Lung (tissue), 12 donors: ENCODE measurements around the gene MLH3. TPM values are rescaled to one million over a fixed set of nuclear protein-coding genes. Genes with fewer than 3 reads are reported as not detected.

Source experiments
- ATAC-seq: fragments of 200-7000 bp; cut with Tn5 transposase; one replicate; pipeline ENCODE4 v1.9.1; 2020; ENCODE audit warnings: moderate number of reproducible peaks; ENCODE audit not compliant: insufficient read depth, low FRiP score
- DNase-seq, 3 donors: peaks; one replicate each; pipeline ENCODE4 v3.0.0-alpha.2; 2013 to 2017
- H3K27ac ChIP-seq, 2 donors: one replicate each; pipeline ENCODE4 v1.5.1; 2013; ENCODE audit warnings: mild to moderate bottlenecking in 2 of 2, moderate library complexity in 2 of 2, control low read depth in 1 of 2, inconsistent platforms in 1 of 2, low read depth in 1 of 2, low read length in 1 of 2
- H3K27me3 ChIP-seq, 3 donors: one replicate each; pipeline ENCODE4 v1.5.1; 2013; ENCODE audit warnings: low read length in 2 of 3; ENCODE audit not compliant: control insufficient read depth in 3 of 3, insufficient read depth in 3 of 3
- H3K36me3 ChIP-seq, 4 donors: one replicate each; pipeline ENCODE4 v1.5.1; 2013; ENCODE audit warnings: low read length in 4 of 4, mild to moderate bottlenecking in 1 of 4, moderate library complexity in 1 of 4; ENCODE audit not compliant: control insufficient read depth in 4 of 4, insufficient read depth in 4 of 4
- H3K4me1 ChIP-seq, 5 donors: one replicate each; pipeline ENCODE4 v1.5.1; 2013; ENCODE audit warnings: low read length in 5 of 5, mild to moderate bottlenecking in 2 of 5, moderate library complexity in 1 of 5; ENCODE audit not compliant: control insufficient read depth in 5 of 5, insufficient read depth in 5 of 5
- H3K4me3 ChIP-seq: one replicate; pipeline ENCODE4 v1.5.1; 2013; ENCODE audit warnings: mild to moderate bottlenecking, control low read depth, moderate library complexity
- H3K9ac ChIP-seq, 2 donors: one replicate each; pipeline ENCODE4 v1.5.1; 2013; ENCODE audit warnings: low read length in 2 of 2, control low read depth in 1 of 2; ENCODE audit not compliant: insufficient read depth in 1 of 2
- H3K9me3 ChIP-seq, 4 donors: one replicate each; pipeline ENCODE4 v1.5.1; 2013; ENCODE audit warnings: low read length in 3 of 4, mild to moderate bottlenecking in 1 of 4, moderate library complexity in 1 of 4; ENCODE audit not compliant: control insufficient read depth in 4 of 4, insufficient read depth in 3 of 4
- CTCF ChIP-seq: IDR thresholded peaks from 2 replicates; pipeline ENCODE4 v1.5.1; 2012; ENCODE audit warnings: mild to moderate bottlenecking; ENCODE audit errors: control extremely low read depth, extremely low read depth
- WGBS, 2 donors: extraction: QIAGEN DNeasy Blood & Tissue Kit; methylation state at CpG; one replicate each; pipeline ENCODE4 v1.1.7; 2013; 5-methylcytosine and 5-hydroxymethylcytosine counted together
- polyA plus RNA-seq, 2 donors: library from polyadenylated mRNA; stranded (reverse); fragments of 200-250 nt; gene quantifications; one replicate each; pipeline ENCODE4 v1.2.1, GENCODE V29; 2013
- total RNA-seq, 2 donors: library from RNA; depleted of rRNA in 1 of 2; stranded (reverse); fragments of >200 nt in 1 of 2; gene quantifications; one replicate each; pipeline ENCODE4 v1.2.1, GENCODE V29; 2014 to 2021
- donor health status: control.
- donor health status: control.
- donor health status: Bipolar disorder and iron deficiency.
- donor health status: healthy.
- donor health status: DM: yes; HTN: yes; CAD: no.

The MLH3 gene
- total and polyA plus RNA-seq, 4 donors: 10.1 to 60.6 (median 19.9) TPM

DNA sequence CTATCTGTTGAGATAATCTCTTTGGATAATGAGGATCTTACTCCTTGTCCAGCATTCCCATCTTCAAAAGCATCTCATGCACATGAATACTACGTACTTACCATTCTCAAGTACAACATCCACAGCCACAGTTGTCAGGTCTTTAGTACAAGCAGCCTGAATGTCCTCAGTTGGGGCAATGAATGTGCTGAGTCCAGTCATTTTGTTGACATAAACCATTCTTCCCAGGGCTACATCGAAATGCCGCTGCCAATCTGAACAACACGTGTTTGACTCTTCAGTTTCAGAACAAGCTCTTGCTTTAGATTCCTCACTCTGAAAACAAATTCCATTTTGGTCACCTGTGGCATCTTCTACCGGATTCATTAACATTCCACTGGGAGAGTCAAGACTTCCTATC lies 5.0 kb downstream of the MLH3 start:
- Histone ChIP-seq H3K9me3 (no peaks in the 10 kb centered on the region), H3K36me3 (peaks cover 2 to 9% (median 3%) of the 10 kb centered on the region in 4 donors), H3K27me3 (no peaks in the 10 kb centered on the region), H3K27ac (no peak overlapping the region), H3K4me3 (no peak overlapping the region), H3K4me1 (peaks cover 6 to 71% (median 10%) of the 10 kb centered on the region in 5 donors), H3K9ac (no peak overlapping the region)
- ATAC-seq: no peak
- DNase-seq: no peak
- no peak for TF ChIP-seq CTCF
- WGBS, 2 donors: 76 to 88% methylated on average over 5 of the region's 5 CpGs

- WGBS, 2 donors: 63 to 70% methylated on average over 8 of the region's 8 CpGs
- Histone ChIP-seq H3K4me3 (no peak overlapping the region), H3K9me3 (no peaks in the 10 kb centered on the region), H3K36me3 (peaks cover 2 to 11% (median 4%) of the 10 kb centered on the region in 4 donors), H3K4me1 (peaks cover 6 to 68% (median 11%) of the 10 kb centered on the region in 5 donors), H3K27me3 (no peaks in the 10 kb centered on the region), H3K9ac (no peak overlapping the region), H3K27ac (no peak overlapping the region)
- no peak for TF ChIP-seq CTCF
- ATAC-seq (no peak), DNase-seq (peak; percentile 64 to 95 (median 94))
These were observed 6.5 kb downstream of the MLH3 start for GRCh38 chr14:75044752-75045151.

GRCh38 chr14:75044322-75044721 lies 6.9 kb downstream of the MLH3 start:
- peaks cover 6 to 64% (median 11%) of the 10 kb centered on the region in 5 donors for H3K4me1 ChIP-seq
- H3K9me3 ChIP-seq: no peaks in the 10 kb centered on the region
- no peaks in the 10 kb centered on the region for H3K27me3 ChIP-seq
- peak overlapping the region in 1 of 2 donors; percentile 27 for H3K9ac ChIP-seq
- H3K36me3 ChIP-seq: peaks cover 2 to 10% (median 4%) of the 10 kb centered on the region in 4 donors
- TF ChIP-seq CTCF: no peak
- 4 to 5% methylated on average over 2 of the region's 2 CpGs for WGBS, 2 donors
- H3K27ac ChIP-seq: no peak overlapping the region
- ATAC-seq (no peak), DNase-seq (peak in 2 of 3 donors; percentile 82 to 88)
- H3K4me3 ChIP-seq: no peak overlapping the region

DNA sequence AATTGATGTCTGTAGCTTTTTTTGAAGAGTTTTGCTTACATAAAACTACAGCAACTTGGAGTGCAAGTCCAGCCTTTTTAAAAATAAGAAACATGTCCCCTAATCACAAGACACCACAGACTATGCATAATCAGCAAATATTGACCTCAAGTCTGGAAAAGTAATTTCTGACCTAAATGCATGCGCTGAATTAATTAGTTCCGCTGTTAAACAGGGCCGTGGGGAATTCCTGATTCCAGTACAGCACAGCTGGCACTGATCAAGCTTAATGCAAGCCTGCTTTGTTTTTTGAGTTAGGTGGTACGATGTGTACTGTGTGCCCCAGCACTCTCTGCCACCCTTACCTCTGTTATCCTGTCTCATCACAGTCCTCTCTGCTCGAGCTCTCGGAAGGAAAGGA lies 9.2 kb downstream of the MLH3 start:
- H3K36me3 ChIP-seq: peaks cover 5 to 21% (median 8%) of the 10 kb centered on the region in 4 donors
- H3K4me3 ChIP-seq: no peak overlapping the region
- H3K9ac ChIP-seq: peak overlapping the region in 1 of 2 donors; percentile 59
- no peaks in the 10 kb centered on the region for H3K27me3 ChIP-seq
- no peaks in the 10 kb centered on the region for H3K9me3 ChIP-seq
- DNase-seq: peak; percentile 36 to 75 (median 69)
- no peak for TF ChIP-seq CTCF
- no peak for ATAC-seq
- peaks cover 3 to 53% (median 11%) of the 10 kb centered on the region in 5 donors for H3K4me1 ChIP-seq
- WGBS, 2 donors: 76 to 85% methylated on average over 6 of the region's 6 CpGs
- no peak overlapping the region for H3K27ac ChIP-seq
